HG02852 (cell line): ENCODE data around the gene CEP55.
A peak's percentile ranks its signal among the peaks of the same experiment; 100 is the strongest.
"Not testable (repeated sequence)": the region's sequence is repeated elsewhere in the genome, so short reads cannot be mapped to it uniquely, and the experiment has no call there.

Experiments
- ATAC-seq: cut with Tn5 transposase; IDR thresholded peaks from one replicate; pipeline ENCODE4 v1.9.1; 2021; ENCODE audit warnings: mild to moderate bottlenecking, moderate library complexity; ENCODE audit not compliant: unreplicated experiment

The CEP55 gene

DNA sequence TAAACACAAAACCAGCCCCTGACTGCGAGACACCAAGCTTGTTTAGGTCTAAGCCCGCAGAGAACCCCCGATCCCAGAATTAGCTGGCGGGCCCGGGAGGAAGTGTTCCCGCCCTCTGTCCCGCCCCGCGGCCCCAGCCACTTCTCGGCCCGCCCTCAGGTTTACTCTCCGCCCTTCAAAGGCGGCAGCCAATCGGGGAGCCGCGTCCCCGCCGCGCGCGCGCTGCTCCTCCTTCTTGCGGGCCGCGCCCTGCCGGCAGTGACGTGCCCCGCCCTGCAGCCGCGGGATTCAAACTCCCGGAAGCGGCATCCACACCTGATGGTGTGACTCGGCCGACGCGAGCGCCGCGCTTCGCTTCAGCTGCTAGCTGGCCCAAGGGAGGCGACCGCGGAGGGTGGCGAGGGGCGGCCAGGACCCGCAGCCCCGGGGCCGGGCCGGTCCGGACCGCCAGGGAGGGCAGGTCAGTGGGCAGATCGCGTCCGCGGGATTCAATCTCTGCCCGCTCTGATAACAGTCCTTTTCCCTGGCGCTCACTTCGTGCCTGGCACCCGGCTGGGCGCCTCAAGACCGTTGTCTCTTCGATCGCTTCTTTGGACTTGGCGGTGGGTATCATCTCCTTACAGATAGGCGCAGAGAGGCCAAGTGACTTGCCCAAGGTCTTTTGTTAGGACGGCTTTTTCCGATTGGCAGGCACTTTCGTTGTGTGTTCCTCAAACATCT, at the start of gene CEP55:
CEP55 (plus strand) TSS at position 291 of the 720 bp plus-strand sequence. CDS start 3,440 bp downstream, outside the sequence.
- peak; percentile 99 for ATAC-seq

DNA sequence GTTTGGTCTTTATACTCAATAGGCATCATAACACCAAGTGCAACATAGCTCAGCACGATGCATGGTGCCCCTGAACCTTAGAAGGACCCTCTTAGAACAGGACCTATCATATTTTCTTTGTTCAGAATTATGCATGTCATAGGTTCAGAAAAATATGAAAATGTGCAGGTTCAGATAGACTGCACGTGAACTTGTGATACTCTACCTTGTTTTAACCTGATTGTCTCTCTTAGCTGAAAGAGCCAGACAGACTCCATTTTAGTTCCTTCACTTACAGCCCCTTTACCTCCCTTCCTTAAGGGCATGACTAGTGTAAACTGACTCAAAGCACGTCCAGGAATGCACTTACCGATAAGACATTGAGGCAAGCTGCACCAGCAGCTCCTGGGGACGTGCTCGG, 49.4 kb upstream of the CEP55 start:
- no peak for ATAC-seq

DNA sequence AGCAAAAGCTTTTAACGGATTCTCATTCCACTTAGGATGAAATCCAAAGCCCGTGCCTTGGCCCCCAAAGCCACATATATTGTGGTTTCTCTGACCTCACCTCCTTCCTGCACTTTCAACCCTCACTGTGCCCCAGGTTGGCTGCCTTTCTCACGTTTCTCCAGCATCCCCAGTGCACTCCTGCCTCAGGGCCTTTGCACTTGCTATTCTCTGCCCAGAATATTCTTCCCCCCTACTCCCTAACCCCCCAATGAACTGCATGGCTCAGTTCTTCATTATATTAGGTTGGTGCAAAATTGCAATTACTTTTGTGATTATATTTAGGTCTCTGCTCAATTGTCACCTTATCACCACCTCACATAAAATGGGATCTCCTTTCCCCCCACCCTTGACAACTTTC, 48.4 kb upstream of the CEP55 start:
- no peak for ATAC-seq

DNA sequence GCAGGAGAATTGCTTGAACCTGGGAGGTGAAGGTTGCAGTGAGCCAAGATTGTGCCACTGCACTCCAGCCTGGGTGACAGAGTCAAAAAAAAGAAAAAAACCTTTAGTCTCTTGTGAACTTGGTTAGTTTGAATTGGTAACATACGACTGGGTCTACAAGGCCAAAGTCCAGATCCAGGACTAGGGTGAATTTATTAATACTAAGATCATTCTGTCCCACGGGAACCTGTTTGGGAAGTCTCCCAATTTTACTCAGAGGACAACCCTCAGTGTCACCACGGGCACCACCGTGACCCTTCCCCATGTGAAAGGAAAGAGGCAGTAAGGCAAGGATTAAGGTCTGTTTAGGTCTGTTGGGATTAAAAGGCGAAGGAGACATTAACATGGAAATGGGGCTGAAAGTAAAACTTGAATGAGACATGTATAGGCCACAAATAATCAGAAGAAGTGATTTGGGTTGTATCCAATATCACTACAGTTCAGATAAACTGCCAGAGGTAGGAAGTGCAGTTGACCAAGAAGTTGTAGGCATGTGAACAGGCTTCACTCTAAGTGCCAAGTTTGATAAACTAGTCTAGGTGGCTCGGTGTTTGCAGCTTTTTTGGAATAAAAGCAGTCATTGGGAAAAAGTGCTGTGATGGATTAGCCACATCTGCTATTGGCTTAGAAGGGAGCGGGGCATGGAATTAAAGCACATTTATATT, 45.0 kb upstream of the CEP55 start:
- no peak for ATAC-seq

DNA sequence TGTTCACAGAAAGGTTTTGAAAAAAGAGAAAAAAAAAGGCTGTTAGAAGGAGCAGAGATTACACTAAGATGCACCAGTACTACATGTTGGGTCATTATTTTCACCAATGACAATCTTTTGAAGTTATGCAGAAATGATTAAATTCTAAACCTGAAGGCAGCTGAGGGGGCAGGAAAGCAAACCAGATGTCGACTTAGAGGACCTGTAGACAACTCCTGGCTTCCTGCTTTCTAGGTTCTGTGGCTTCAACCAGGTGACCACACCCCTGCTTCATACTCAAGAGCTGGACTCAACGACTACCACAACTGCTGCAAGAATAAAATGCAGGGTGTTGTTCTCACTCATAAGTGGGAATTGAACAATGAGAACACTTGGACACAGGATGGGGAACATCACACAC, 44.3 kb upstream of the CEP55 start:
- ATAC-seq: no peak

DNA sequence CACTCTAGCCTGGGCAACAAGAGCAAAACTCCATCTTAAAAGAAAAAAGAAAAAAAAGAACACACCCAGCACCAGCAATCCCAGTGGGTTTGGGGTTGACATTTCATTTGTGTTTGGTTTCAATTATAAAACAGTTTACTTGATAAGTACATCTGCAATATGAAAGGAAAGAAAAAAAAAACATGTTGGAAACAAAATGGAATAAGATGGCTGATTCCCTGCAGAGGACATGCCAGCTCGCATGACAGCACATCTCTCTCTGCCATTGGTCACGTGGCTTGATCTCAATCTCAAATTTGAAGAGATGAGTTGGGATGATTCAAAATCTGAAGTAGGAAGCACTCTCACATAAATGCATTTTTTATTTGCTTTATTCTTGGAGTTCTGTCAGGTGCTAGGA, 42.3 kb upstream of the CEP55 start:
- ATAC-seq: no peak

DNA sequence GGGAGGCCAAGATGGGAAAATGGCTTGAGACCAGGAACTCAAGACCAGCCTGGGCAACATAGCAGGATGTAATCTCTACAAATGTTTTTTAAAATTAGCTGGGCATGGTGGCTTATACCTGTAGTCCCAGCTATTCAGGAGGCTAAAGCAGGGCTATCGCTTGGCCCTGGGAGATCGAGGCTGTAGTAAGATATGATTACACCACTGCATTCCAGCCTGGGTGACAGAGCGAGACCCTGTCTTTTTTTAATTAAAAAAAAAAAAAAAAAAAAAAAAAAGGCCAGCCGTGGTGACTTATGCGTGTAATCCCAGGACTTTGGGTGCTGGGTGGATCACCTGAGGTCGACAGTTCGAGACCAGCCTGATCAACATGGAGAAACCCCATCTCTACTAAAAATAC, 41.7 kb upstream of the CEP55 start:
- ATAC-seq: no peak

DNA sequence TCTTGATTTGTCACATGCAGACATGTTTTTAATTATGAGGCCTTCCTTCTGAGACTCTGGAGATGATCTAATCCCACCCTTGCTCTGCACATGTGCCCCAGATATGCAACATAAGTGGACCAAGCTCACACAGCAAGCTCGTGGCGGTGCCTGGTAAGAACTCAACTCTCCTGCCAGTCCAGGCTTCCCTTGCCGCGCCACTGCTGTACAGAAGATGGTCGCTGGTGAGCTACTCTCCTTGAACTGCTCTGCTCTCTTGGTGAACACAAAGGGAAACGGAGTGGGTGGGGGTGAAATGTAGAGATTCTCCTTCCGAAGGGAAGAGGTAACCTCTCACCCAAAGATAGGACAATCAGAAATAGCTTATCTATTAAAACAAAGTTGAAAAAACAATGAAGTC, 39.9 kb upstream of the CEP55 start:
- ATAC-seq: no peak

DNA sequence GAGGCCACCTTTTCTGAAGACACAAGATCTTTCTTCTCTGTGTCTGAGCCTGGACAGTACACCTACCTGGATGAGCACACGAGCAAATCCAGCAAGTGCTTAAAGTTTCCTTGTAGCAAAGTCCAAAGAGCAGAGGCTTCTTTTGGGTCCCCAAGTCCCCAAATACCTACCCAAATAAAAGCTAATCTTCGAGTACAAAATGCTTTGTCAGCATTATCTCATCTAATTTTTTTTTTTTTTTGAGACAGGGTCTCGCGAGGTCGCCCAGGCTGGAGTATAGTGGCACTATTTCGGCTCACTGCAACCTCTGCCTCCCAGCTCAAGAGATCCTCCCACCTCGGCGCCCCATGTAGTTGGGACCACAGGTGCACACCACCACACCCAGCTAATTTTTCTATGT, 38.9 kb upstream of the CEP55 start:
- no peak for ATAC-seq

DNA sequence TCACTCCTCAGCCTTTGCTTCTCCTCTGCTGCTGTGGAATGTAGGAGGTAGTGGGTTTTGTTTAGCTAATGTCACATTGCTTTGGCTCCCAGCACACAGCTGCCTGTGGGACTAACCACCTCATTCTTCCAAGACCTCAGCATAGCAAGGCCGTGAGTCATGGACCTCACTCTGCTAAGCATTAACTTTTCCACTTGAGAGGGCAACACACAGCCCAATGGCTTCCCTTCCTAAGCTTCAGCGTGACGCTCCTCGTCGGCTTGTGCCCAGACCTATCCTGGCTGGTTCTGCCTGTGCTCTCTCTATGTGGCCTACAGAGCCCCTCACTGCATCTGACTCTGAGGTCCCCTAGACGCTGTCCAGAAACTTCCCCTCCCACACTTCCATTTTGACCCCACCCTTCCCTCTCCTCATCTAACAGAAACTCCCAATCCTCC, 37.6 kb upstream of the CEP55 start:
- no peak for ATAC-seq

DNA sequence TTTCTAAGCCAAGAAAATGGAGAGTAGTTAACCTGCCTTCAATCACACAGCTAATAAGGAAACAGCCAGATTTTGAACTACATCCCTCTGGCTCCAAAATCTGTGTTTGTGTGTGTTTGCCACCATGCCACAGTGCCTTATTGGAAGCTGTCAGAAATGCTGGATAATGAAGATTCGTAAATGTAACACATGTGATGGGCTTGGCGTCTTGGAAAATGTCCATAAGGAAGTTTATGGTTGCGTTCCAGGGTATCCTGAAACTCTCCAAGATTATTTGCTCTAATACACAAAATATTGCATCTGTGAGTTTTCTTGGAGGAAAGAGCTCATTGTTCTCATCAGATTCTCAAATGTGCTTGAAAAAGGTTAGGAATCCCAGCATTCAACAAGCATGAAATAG, 36.9 kb upstream of the CEP55 start:
- ATAC-seq: no peak

DNA sequence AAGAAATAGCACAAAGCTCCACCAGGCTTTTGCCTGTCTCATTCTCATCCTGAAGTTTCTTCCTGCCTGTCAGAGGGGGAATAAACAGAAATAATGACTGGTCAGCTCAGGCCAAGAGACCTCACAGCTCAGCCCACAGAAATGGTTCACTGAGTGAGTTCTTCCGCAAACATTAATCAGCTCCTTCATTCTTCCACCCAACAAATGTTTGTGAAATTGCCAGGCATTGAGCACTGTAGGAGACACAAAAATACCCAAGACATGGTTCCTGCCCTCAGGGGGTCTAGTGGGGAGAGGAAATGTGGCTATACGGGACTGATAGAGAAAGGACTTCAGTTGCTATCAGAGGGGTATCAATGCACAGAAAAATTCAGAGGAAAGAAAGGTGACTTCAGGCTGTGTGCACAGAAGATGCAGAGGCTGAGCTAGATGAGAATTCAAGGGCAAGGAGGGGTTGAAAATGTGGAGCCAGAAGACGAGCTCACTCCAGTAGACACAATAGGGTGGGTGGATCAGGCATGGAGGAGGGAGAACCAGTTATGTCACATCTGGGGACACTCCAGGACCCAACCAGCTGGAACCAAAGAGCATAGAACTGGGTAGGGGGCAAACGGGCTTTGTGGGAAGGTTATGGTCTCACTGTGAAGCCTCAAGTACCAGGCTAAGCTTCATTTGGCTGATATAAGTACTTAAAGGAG, 35.2 kb upstream of the CEP55 start:
- no peak for ATAC-seq

DNA sequence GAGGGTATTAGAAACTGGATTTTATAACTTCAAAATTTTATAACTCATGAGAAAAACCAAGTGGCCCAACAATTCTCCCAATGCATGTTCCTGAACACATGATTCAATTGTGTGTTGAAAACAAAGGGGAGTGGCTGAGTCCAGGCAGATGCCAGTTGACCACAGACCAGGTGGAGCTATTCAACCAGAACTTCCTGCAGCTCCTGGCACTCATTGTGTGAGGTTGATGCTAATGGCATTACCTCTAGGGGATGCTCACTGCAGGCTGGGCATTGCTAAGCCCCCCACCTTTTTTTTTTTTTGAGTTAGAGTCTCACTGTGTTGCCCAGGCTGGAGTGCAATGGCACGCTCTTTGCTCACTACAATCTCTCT, 34.6 kb upstream of the CEP55 start:
- no peak for ATAC-seq

DNA sequence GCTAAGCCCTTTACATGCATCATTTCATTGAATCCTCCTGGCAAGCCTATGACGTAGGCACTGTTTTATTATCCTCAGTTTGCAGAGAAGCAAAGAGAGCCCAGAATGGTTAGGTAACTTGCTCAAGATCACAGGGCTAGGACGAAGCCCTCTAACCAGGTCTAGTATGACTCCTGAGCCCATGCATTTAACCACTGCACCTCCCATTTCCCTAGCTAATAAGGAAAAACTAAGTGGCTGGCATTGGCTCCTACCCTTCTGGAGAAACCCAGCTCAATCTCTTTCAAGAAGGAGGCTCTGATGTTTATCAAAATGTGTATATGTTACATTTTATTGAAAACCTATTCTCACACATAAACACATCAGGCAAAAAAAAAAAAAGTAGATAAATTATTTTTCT, 34.0 kb upstream of the CEP55 start:
- no peak for ATAC-seq

DNA sequence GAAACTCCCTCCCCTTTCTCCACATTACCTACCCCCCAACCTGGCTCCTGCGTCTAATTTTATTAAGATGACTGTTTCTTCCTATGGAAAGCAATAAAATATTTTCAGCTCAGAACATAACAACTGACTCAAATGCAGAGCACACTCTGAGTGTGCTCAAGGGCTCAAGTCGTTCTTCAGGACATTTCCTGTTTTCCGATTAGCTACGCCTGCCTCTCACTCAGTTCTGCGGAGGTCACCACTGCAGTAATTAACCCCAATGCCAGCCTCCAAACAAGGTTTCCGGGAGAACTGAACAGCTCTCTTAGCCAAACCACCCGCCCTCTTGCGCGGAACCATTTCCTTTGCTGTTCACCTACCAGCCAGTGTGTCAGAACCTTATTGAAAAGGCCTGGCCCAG, 33.5 kb upstream of the CEP55 start:
- no peak for ATAC-seq

DNA sequence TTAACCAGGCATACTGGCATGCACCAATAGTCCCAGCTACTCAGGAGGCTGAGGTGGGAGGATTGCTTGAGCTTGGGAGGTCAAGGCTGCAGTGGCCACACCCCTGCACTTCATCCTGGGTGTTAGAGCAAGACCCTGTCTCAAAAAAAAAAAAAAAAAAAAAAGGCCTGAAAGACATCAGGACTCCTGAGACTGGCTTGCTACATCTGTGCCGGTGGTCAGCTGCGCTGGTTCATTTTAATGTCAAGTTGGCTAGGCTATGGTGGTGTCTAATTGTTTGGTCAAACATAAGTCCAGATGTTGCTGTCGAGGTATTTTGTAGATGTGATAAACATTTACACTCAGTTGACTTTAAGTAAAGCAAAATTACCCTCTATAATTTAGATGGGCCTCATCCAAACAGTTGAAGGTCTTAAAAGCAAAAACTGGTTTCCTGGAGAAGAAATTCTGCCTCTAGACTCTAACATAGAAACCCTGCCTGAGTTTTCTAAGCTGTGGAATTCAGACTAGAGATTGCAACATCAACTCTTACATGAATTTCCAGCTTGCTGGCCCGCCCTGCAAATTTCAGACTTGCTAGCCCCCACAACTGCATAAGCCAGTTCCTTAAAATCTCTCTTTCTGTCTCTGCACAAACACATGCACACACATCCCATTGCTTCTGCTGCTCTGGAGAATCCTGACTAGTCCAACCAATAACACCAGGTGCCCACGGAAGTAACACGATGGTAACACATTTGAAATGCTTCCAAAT, 32.5 kb upstream of the CEP55 start:
- no peak for ATAC-seq

DNA sequence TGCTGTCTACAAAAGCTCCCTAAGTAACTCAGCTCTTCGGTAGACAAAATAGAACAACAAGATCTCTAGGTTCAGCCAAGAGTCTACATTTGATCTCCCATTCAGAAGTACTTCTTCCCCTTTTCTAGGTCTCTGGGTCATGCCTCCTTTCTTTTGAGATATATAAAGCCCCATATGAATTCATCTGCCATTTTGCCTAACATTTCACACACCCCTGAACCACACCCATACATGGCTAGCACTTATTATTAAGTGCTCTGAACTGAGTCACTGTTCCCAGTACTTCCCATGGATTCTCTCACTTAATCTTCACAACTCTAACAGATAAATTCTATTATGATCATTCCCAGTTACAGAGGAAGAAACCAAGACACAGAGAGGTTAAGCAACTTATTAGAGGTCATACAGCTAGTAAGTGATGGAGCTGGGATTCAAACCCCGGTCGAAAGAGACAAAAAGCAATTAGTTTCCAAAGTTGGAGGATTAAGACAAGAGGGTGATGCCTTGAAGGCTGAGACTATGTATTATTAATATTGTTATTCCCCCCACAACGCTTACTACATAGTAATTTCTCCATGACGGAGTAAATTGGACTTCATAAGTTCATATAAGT, 31.5 kb upstream of the CEP55 start:
- ATAC-seq: no peak

DNA sequence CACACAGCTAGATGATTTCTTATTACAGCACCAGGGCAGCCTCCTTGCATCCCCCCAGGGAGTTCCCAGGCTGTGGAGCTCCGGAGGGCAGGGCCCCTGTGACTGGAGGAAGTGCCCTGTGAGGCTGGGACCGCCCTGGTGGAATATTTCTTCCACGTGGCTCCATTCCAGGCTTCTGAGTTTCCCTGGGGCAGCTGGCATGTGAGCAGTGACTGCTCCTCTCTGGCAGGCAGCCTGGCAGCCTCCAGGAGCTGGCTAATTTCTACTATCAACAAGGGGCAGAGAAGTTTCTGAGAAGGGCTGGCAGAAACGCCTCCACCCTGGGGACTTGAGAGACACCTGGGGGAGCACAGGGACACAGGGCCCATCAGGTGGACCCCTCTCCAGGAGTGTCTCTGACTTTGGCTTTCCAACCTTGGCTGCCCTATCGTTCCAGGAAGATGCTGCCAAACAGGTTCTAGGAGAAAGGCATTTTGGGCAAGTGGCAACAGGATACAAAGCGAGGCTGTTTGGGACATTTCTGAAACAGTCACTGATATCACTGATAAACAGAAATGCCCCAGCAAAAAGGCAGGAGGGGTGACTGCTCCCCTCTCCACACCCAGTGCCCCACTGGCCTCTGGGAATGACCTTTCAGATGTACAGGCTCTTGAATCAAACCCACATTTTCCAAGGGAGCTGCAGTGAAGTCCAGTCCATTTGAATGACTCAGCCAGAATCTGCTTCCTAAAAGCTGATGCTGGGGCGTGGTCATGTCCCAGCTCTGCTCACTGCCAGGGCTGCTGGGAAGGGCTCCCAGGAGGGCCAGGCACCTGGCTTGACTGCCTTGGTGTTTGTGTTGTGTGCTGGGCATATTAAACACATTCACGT, 30.4 kb upstream of the CEP55 start:
- ATAC-seq: no peak

DNA sequence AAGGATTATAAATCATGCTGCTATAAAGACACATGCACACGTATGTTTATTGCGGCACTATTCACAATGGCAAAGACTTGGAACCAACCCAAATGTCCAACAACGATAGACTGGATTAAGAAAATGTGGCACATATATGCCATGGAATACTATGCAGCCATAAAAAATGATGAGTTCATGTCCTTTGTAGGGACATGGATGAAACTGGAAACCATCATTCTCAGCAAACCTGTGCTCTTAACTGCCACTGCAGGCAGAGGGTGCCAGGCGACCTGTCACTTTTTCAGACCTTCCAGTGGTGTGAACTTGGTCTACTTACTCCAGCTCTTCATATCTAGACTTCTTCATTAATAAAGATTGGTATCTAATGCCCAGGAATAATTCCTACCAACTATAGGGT, 28.8 kb upstream of the CEP55 start:
- ATAC-seq: not testable (repeated sequence)
